ENCODE measurements around the gene NOL8.

The NOL8 gene

DNA sequence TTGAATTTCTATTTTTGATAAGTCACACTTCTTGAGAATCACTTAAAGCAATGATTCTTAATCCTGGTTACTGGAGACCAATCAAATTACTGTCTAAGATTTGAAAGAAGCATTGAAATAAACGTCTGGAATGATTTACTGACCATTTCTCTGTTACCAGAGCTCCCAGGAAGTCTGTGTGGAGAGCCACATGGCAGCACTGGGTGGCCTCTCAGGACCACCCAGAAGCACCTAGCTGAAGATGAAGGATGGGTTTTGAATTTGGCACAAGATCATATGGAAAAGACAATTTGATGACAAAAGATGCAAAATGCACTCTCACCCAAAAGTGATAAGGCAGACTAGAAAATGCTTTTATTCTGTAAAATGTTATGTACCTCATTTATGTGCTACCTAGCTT lies 62.0 kb downstream of the NOL8 start:
- no peak for DNase-seq

DNA sequence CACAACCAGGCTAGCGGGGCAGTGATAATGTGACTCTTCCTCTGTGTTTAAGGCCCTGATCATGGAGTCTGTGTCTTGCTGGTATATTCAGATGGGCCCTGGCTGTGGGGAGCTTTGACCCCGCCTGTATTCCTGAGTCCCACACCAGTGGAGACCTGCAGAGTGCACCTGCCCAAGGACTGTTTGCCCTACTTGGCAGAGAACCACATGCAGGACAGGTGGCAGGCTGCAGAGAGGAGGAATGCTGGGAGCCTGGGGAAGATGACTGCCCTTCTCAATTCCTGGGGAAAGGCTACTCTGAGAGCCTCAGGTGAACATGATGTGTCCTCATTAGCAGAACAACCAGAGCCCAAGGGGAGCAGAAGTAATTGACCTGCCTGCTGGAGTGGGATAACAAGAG lies 67.8 kb downstream of the NOL8 start:
- no peak for DNase-seq

DNA sequence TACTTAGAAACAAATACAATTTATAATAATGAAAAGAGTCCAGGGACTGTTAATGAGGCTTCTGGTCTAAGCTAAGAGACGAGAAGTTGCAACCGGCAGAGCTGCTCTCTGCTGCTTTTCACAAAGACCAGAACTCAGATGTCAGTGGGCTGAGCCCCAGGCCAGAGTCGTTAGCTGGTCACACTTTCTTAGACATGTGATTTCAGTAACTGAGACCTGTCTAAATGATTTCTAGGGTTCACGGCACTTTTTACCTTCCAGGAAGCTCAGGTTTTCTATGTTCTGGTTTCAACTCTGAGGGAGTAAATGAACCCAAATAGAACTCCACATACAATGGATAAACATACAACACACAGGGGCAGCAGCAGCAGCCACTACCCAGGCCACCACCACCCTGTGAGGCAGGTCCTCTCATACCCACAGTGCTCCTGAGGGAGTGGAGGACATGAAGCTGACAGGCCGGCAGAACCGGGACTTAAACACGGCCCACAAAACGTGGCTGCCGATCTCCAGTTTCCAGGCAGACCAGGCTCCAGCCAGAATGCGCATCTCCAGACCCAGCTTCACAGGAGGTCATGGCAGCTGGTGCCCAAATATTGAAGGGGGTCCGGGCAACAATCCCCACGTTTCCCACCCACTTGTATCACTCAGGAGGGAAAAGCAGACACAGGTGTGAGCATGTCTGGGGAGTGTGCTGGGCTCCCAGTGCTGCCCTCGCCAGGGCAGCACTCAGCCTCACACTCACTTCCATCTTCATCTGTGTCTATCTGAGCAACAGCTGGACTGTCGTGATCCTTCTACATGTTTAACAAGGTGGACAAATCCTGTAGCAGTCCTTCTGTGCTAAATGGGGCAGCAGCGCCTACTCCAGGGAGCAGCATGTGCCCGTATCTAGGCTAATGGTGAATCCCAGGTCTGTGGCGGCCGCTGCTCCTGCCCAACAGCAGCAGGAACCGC lies 70.5 kb downstream of the NOL8 start:
- DNase-seq = no peak

GRCh38 chr9:92253656-92254055 lies 71.5 kb downstream of the NOL8 start:
- DNase-seq = no peak

DNA sequence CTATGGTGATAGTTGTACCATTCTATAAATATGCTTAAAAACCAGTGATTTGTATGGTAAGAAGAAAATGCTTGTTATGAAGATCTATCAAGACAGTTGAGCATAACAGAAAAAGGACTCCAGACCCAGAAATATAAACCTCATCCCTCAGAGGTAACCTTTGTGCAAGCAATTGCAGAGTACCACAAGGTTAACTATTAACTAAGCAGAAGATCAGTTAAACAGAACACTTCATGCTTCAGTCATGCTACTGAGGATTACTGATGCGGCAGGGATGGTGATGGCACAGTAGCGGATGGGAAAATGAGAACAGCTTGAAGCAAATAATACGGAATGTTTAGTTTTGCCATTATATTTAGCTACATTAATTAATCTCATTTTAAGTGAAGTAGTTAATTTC lies 77.2 kb downstream of the NOL8 start:
- no peak for DNase-seq
